GM19372 (cell line): ENCODE data around the gene DSE.
"Not testable (repeated sequence)": the region's sequence is repeated elsewhere in the genome, so short reads cannot be mapped to it uniquely, and the experiment has no call there.

ENCODE experiments used
- ATAC-seq: cut with Tn5 transposase; IDR thresholded peaks from one replicate; pipeline ENCODE4 v1.9.1; 2021; ENCODE audit warnings: mild to moderate bottlenecking, low read depth, moderate library complexity; ENCODE audit not compliant: unreplicated experiment

The DSE gene

GRCh38 chr6:116370760-116371119, at the start of gene DSE:
Gene DSE, plus strand, starts transcription at chr6:116370947. Its CDS starts 28,304 bp downstream, at chr6:116399251.
- peak; percentile 73 for ATAC-seq

GRCh38 chr6:116321933-116322332, 48.8 kb upstream of the DSE start:
- ATAC-seq = not testable (repeated sequence)

- ATAC-seq = no peak
Observed at GRCh38 chr6:116323863-116324262, 46.9 kb upstream of the DSE start.

- not testable (repeated sequence) for ATAC-seq
Observed at GRCh38 chr6:116325634-116326132, 45.1 kb upstream of the DSE start.

GRCh38 chr6:116326181-116326671, 44.5 kb upstream of the DSE start:
- no peak for ATAC-seq

- ATAC-seq = no peak
Observed at GRCh38 chr6:116326996-116327395, 43.8 kb upstream of the DSE start.

- no peak for ATAC-seq
Observed at GRCh38 chr6:116327803-116328527, 42.8 kb upstream of the DSE start.

GRCh38 chr6:116328528-116328903, 42.2 kb upstream of the DSE start:
- no peak for ATAC-seq

GRCh38 chr6:116329156-116329555, 41.6 kb upstream of the DSE start:
- ATAC-seq = no peak

GRCh38 chr6:116330511-116330910, 40.2 kb upstream of the DSE start:
- no peak for ATAC-seq

- no peak for ATAC-seq
Observed at GRCh38 chr6:116332096-116332495, 38.7 kb upstream of the DSE start.

GRCh38 chr6:116334638-116335409, 35.9 kb upstream of the DSE start:
- ATAC-seq = not testable (repeated sequence)

GRCh38 chr6:116335612-116336215, 35.0 kb upstream of the DSE start:
- no peak for ATAC-seq

- no peak for ATAC-seq
Observed at GRCh38 chr6:116338943-116339342, 31.8 kb upstream of the DSE start.

- not testable (repeated sequence) for ATAC-seq
Observed at GRCh38 chr6:116340625-116341024, 30.1 kb upstream of the DSE start.

GRCh38 chr6:116349216-116349615, 21.5 kb upstream of the DSE start:
- no peak for ATAC-seq

GRCh38 chr6:116351101-116351500, 19.6 kb upstream of the DSE start:
- ATAC-seq = no peak

- peak; percentile 51 for ATAC-seq
Observed at GRCh38 chr6:116352515-116353471, 18.0 kb upstream of the DSE start.

- ATAC-seq = no peak
Observed at GRCh38 chr6:116354236-116354635, 16.5 kb upstream of the DSE start.

- no peak for ATAC-seq
Observed at GRCh38 chr6:116355796-116356195, 15.0 kb upstream of the DSE start.
